Measurements from ENCODE around the gene WDR27. TPM values are rescaled to one million over a fixed set of nuclear protein-coding genes. Genes with fewer than 3 reads are reported as not detected.

The WDR27 gene
- total and polyA plus RNA-seq, 10 of the 15 experiments (the other 5 are each of a cell fraction or from before 2014, with no cell fraction given) = 1.9 to 33.2 (median 19.0) TPM

DNA sequence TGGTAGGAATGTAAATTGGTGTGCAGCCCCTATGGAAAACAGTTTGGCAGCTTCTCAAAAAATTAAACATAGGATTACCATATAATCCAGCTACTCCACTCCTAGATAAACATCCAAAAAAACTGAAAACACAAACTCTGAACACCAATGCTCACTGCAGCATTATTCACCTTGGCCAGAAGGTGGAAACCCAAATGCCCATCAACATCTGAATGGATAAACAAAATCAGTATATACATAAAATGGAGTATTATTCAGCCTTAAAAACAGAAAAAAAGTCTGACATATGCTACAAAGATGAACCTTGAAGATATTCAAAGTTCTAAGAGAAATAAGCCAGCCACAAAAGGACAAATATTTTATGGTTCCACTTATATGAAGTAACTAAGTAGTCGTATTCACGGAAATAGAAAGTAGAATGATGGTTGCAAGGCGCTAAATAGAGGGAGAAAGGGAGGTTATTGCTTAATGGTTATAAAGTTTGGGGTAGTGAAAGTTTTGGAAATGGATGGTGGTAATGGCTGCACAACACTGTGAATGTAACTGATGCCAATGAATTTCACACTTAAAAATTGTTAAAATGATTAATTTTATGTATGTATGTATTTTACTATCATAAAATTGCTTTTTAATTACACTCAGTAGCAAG is 18.5 kb upstream of the WDR27 start:
- intact Hi-C loops (cut with micrococcal nuclease; ENCODE audit: unreplicated experiment) = loop anchor here (10.0 kb wide), 1 partner anchor 584 kb away; the partner anchor contains the start of gene FAM120B
- Histone ChIP-seq H3K4me2 (ENCODE audit: control insufficient read depth, insufficient read depth) (0 out of 2 replicates have a peak overlapping the region, but pooled peaks have one; percentile 9), H3K27ac (ENCODE audit: control insufficient read depth, insufficient read depth) (no peak overlapping the region), H3K9me3 (replicated peaks; ENCODE audit: control insufficient read depth, insufficient read depth, low read length) (no peaks in the 10 kb centered on the region), H3K79me2 (ENCODE audit: control insufficient read depth, insufficient read depth, low read length) (peaks cover 40% of the 10 kb centered on the region), H3K4me1 (ENCODE audit: control insufficient read depth, insufficient read depth, low read length) (peaks cover 5% of the 10 kb centered on the region), H3K36me3 (ENCODE audit: control insufficient read depth in 2 of 2, insufficient read depth in 2 of 2, low read length in 1 of 2) (no peaks in the 10 kb centered on the region; a peak in 2 of 4 replicates), H3K9ac (ENCODE audit: control insufficient read depth, insufficient read depth, low read length) (no peak overlapping the region), H2AFZ (ENCODE audit: control insufficient read depth, low read depth, low read length) (no peak overlapping the region), H3K4me3 (no peak overlapping the region), H3K27me3 (replicated peaks in 1 of 2; ENCODE audit: control insufficient read depth in 2 of 2, insufficient read depth in 2 of 2, low read length in 1 of 2) (no peaks in the 10 kb centered on the region), H4K20me1 (ENCODE audit: control insufficient read depth, insufficient read depth) (no peaks in the 10 kb centered on the region)
- ChIA-PET POLR2A (interaction anchor here (2.0 kb wide), 1 partner anchor 18 kb away, joined by 10 read pairs; the partner anchor contains the start of genes C6orf120 and WDR27), SMC1A (ENCODE audit: uncharacterized antibody, unreplicated experiment) (interaction anchor here (2.3 to 6.3 kb wide), 3 partner anchors 12 to 16 kb away, joined by 8 to 39 read pairs (median 14); partner anchors contain the start of genes C6orf120 and WDR27), RAD21 (ENCODE audit: unreplicated experiment) (interaction anchor here (1.8 kb wide), 1 partner anchor 19 kb away, joined by 6 read pairs; the partner anchor contains the start of genes C6orf120 and WDR27), CTCF (interaction anchor here (0.6 to 2.3 kb wide), 7 partner anchors 11 to 284 kb away, joined by 3 to 13 read pairs (median 3); partner anchors contain the start of genes C6orf120 and WDR27)
- in situ Hi-C loops (cut with MboI) = no loop called here
- ATAC-seq (no peak), DNase-seq (ENCODE audit: low read depth, low spot score) (no peak), FAIRE-seq (no peak)
- 95% methylated on average over 3 of the region's 3 CpGs for WGBS (ENCODE audit: insufficient coverage, insufficient replicate concordance, low lambda C conversion rate, missing lambda C conversion rate)
- BruUV-seq (replicated peaks) = no TSS peak
- TF ChIP-seq POU2F2 (IDR thresholded peaks at IDR 0.05; ENCODE audit: borderline replicate concordance, low read depth, low read length) (no peak), CHD1 (IDR thresholded peaks at IDR 0.05; ENCODE audit: low read depth, low read length) (no peak), ZNF24 (IDR thresholded peaks at IDR 0.05) (no peak), SUZ12 (IDR thresholded peaks at IDR 0.05; ENCODE audit: unreplicated experiment) (no peak), NR2F1 (conservative IDR thresholded peaks at IDR 0.05) (no peak), KLF5 (IDR thresholded peaks at IDR 0.05; ENCODE audit: partially characterized antibody) (no peak), ZBTB4 (CRISPR knock-in tag; IDR thresholded peaks at IDR 0.05) (no peak), GATAD2B (conservative IDR thresholded peaks at IDR 0.05; ENCODE audit: low read depth) (no peak), CBFB (IDR thresholded peaks at IDR 0.05; ENCODE audit: low read depth) (no peak)
- TF ChIP-seq, protein P1, sequence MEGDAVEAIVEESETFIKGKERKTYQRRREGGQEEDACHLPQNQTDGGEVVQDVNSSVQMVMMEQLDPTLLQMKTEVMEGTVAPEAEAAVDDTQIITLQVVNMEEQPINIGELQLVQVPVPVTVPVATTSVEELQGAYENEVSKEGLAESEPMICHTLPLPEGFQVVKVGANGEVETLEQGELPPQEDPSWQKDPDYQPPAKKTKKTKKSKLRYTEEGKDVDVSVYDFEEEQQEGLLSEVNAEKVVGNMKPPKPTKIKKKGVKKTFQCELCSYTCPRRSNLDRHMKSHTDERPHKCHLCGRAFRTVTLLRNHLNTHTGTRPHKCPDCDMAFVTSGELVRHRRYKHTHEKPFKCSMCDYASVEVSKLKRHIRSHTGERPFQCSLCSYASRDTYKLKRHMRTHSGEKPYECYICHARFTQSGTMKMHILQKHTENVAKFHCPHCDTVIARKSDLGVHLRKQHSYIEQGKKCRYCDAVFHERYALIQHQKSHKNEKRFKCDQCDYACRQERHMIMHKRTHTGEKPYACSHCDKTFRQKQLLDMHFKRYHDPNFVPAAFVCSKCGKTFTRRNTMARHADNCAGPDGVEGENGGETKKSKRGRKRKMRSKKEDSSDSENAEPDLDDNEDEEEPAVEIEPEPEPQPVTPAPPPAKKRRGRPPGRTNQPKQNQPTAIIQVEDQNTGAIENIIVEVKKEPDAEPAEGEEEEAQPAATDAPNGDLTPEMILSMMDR (IDR thresholded peaks at IDR 0.05 in 2 of 3, conservative IDR thresholded peaks at IDR 0.05 in 1 of 3; ENCODE audit: control insufficient read depth in 2 of 3, extremely low read depth in 1 of 3, insufficient read depth in 1 of 3, low read depth in 3 of 3, low read length in 3 of 3) = peak in 2 of 3 experiments; percentile 12 to 23; a peak in 1 of 6 replicates
- TF ChIP-seq, protein P2, sequence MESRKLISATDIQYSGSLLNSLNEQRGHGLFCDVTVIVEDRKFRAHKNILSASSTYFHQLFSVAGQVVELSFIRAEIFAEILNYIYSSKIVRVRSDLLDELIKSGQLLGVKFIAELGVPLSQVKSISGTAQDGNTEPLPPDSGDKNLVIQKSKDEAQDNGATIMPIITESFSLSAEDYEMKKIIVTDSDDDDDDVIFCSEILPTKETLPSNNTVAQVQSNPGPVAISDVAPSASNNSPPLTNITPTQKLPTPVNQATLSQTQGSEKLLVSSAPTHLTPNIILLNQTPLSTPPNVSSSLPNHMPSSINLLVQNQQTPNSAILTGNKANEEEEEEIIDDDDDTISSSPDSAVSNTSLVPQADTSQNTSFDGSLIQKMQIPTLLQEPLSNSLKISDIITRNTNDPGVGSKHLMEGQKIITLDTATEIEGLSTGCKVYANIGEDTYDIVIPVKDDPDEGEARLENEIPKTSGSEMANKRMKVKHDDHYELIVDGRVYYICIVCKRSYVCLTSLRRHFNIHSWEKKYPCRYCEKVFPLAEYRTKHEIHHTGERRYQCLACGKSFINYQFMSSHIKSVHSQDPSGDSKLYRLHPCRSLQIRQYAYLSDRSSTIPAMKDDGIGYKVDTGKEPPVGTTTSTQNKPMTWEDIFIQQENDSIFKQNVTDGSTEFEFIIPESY (IDR thresholded peaks at IDR 0.05) = peak; percentile 77; the same call in 1 of the 2 replicates
